Measurements from ENCODE around the gene RAB15.

Gene RAB15

DNA sequence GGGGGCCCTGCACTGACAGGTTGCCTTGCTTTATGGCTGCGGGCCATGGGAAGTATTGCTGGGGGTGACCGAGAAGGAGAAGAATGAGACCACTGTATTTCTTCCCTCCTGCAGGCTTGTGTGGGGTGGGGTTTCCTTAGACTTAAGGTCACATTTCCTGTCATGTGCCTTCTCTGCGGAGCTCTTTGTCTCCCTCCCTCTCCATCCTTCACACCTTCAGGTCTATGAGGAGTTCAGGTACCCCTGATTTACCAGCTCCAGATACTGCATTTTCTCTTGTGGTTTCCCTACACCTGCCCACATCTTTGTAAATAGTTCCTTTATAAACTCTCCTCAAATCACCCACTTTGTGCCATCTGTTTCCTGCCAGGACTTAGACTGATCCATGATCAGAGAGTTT lies 18.2 kb upstream of the RAB15 start:
- no peak for ATAC-seq
- peak; percentile 10 for DNase-seq

DNA sequence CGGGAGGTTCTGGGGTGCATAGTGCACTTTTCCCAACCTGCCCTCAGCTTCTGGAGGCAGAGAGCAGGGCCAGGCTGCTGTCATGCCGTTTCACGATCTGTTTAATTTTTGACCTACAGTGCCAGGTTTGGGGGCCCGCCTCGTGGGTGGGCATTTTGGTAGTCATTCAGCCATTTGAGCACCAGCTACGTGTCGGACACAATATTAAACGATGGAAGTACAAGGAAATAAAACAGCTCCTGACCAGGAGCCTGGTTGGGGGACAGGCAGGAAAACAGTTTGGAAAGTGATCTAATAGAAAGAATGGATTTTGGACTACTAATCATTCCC lies 15.3 kb upstream of the RAB15 start:
- DNase-seq = no peak
- no peak for ATAC-seq

DNA sequence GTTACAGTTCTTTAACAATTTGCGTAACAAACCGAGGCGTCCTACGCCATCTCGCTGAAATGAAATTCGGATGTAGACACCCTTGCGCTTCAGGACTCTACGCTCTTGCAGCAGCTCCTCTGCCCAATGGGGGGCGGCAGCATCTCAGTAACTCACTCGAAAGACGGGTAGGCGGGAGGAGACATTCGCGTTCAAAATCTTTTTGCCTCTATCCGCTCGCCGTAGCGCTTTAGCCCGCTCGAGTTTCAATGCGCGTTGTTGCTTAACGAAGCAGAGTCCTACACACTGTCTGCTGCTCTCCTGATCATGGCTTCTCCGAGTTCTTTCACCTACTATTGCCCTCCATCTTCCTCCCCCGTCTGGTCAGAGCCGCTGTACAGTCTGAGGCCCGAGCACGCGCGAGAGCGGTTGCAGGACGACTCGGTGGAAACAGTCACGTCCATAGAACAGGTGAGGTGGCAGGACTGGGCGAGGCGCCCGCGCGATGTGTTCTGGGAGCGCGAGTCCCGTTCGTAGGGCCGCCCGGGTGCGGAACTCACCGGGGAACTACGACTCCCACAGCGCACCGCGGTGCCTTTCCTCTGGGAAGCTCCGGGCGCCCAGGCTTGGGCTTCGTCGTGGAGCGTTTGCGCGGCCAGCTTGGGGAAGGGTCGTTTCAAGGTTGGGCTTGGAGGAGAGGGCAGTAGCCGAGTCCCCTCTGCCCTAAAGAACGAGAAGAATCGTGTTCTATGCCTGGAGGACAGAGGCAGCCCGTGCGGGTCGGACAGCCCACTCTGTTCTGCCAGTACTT lies 14.7 kb upstream of the RAB15 start, which contains the start of gene FNTB:
Gene FNTB (plus strand): TSS at position 248 of the 790 bp plus-strand sequence. CDS start 59 bp downstream, at position 307.
- DNase-seq (peak; percentile 94), ATAC-seq (peak; percentile 99)

DNA sequence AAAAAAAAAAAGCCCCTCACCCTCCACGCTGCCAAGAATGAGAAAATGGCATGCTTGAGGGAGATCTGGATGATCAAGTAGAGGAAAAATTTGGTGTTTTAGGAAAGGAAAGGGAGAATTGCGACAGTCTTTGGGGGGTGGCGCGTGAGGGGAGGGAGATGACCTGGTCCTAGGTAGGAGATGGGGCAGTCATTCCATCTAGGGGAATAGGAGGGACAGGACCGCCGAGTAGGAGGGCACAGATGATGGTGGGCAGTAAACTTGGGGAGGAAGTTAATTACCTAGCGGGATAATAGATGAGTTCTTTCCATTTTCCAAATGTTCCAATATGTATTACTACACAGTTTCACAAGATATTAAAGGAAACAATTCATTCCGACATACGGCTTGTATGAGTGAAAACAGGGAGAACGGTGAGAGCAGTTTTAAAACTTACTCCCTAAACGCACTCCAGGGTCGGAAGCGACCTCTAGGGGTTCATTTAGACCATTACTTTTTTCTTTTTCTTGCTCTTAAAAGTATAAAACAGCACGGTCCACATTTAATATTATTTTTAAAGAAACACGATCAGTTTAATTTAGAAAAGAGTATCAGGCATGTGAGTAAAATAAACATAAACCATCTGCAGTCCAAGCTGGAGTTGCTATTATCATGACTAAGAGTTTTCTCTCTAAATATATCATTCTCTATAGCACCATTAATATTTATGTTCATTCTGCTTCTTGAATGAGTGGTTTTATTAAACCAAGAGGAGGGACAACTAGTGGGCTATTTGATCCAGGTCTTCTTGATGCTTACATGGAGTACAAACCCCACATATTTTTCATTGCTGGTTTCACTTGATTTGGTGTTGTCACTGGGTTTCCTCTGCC lies 11.5 kb upstream of the RAB15 start:
- no peak for ATAC-seq
- DNase-seq = peak; percentile 29

DNA sequence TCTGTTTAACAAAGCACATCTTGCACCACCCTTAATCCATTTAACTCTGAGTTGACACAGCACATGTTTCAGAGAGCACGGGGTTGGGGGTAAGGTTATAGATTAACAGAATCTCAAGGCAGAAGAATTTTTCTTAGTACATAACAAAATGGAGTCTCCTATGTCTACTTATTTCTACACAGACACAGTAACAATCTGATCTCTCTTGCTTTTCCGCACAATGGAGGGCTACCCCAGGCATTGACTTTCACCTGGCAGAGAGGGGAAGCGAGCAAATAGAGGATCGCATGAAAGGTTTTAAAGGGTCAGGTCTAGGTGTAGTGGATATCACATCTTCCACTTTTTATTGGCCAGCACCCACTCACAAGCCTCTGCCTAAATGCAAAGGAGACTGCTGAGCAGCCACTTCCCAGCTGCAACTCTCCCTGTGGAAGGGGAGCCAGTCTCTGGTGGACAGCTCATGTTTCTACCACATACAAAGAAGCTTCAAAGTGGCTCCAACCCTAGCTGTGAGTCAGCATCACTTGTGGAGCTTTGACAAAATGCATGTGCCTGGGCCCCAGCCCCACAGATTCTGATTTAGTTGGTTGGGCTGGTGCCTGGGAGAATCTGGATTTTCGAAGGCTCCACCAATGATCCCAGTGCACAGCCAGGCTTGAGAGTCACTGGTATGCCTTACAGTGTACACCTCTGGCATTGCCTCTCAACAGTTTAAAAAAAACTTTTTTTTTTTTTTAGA lies 7.4 kb upstream of the RAB15 start:
- ATAC-seq = peak; percentile 42
- no peak for DNase-seq

DNA sequence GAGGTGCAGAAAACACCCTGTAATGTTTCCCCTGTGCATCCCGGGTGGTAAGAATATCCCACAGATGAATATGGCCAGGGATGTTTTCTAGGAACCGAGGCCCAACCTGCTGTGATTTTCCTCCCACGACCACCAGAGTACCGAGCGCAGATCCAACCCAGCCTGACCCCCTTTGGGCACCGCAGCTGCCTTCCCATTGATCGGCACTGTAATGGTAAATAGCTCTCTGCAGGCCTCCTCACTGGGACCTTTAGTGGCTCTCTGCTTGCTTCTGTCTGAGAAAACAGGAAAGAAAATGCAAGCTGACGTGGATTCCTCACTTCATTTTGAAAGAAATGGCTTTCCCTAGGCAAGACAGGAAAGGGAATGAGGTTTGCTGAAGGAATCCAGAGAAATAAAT lies 2.4 kb upstream of the RAB15 start:
- DNase-seq (no peak), ATAC-seq (no peak)

DNA sequence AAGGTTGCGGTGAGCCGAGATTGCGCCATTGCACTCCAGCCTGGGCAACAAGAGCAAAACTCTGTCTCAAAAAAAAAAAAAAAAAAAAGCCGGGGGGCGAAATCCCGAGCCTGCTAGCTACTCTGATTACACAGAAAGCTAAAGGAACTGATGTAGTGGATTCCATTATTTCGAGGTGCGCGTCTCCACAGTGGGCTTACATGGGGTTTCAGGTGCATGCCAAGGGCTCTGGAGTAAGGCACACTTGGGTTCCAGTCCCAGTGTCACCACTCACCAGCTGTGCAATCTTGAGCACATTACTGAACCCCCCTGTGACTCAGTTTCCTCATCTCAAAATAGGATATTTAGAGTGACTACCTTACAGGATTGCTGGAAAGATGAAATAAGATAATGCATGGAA lies 1.7 kb upstream of the RAB15 start:
- no peak for ATAC-seq
- no peak for DNase-seq

DNA sequence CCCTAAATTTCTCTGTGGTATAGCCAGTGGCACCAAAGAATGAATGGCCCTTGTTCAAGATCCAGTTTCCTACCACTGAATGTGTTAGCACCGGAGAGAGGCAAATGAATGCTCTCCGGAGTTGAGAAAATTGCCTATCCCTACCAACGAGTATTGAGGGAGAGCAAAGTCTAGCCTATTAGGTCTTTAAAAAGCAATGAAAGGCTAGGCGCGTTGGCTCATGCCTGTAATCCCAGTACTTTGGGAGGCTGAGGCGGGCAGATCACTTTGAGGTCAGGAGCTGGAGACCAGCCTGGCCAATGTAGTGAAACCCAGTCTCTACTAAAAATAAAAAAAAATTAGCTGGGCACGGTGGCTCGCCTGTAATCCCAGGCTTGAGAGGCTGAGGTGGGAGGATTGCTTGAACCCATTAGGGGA lies 898 bp upstream of the RAB15 start:
- DNase-seq (no peak), ATAC-seq (no peak)

DNA sequence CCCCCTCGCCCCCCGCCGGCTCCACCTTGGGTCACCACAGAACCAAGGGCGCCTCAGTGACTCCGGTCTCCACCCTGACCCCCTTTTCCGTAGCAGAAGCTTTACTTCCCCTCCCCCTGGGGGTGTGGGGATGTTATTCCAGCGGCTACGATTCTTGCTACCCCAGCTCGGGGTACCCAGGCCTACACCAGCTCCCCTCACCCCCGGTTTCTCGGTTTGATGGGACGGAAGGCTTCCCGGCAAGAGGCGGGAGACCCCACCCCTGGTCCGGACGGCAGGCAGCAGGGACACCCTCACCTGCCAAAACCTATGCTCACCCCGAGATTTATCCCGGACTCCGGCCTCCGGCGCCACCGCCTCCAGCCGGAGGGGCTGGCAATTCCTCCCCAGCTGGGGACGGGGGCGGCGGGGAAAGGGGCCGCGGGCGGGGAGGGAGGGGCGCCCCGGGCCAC lies 619 bp downstream of the RAB15 start:
- DNase-seq = no peak
- no peak for ATAC-seq

DNA sequence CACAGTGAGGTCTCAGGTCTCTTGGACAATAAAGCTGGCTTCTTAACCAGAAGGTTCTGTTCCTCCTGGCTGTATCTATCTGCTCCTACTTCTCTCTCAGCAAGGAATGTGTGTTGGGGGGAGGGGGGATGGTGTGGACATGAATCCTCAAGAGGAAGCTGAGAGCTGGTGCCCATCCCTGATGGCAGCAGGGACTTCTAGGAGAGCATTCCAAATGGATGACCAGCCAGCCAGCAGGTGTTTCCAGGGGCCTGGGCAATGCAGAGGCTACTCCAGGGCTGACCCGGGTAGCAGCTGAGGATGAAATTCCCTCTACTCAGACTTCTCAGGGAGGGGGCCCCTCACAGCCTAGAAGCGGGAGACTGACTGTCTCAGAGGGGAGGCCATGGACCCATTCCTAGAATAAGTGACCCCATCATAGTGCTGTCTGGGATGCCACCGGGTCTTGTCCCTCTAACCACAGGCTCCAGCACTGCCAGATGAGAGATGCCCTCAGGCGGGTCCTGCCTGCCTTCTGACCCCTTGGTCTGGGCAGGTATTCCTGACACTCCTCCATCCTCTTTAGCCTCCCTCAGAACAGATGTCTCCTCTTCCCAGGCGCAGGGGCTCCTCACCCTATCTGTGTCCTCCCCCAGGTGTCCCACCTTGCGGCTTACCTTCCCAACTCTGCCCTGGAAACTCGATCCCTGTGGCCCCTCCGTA lies 1.2 kb downstream of the RAB15 start:
- no peak for DNase-seq
- ATAC-seq = no peak

DNA sequence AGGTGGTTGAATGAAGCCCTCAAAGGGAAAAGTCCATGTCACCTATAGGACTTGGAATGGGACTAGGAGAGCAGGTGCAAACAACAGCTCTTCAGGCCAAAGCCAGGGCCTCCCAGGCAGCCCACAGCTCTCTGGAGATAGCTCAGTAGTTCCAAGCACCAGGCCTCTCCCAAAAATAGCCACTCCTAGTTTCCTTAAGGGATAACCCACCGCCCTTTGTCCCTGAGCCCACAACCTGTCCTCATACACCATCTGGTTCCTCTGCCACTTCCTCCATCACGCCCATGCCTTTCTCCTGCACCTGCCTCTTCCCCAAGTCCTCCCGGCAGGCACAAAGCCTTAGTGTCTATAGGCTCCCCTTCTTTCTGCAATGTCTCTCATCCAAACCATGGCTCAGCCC lies 2.1 kb downstream of the RAB15 start:
- ATAC-seq (no peak), DNase-seq (no peak)

DNA sequence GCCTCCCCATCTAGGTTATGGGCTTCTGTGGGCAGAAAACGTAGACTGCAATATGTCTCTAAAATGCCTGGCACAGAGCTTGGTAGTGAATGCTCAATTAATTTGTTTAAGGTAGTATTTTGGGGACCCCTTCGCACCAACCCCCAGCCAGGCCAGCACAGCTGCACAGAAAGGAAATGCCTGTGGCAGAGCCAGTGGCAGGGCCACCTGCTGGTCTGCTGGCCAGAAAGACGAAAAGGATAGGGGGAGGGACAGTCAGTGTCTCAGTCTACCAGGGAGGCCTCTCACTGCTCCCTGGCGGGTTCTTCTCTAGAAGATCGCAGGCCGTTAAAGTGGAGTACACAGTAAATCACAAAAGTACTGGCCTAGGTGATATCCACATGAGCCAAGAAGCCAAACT lies 3.5 kb downstream of the RAB15 start:
- DNase-seq (no peak), ATAC-seq (no peak)

DNA sequence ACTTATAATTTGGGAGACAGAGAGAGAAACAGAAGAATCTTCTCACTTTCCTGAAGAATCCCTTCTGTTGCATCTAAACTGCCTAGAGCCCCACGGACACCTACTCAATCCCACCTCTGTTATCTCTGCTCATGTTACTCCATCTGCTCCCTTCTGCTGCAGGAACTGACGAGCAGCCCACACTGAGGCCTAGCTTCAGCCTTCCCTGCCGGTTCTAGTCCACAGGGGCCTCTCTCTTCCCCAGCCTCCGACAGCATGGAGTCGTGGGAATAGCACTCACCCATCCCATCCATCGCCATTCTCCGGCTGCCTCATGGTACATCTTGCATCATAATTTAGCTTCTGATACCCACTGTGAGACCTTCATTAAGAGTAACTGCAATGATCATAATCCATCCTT lies 4.0 kb downstream of the RAB15 start:
- no peak for DNase-seq
- ATAC-seq = no peak

DNA sequence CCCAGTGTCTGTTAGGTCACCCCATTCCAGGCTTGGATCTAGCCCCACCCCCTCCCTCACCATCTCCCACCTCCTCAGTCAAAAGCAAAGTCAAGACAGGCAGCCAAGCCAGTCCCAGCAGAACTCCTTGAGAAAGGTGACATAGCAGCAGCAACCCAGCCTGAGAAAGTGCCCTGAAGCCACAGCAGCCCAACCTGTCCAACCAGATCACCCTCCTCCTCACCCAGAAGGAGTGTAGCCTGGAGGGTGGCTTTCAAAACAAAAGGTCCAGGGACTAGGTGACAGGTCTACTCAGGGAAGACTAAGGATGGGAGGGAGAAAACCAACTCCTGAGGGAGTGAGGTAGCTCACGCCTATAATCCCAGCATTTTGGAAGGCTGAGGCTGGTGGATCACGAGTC lies 5.2 kb downstream of the RAB15 start:
- no peak for ATAC-seq

DNA sequence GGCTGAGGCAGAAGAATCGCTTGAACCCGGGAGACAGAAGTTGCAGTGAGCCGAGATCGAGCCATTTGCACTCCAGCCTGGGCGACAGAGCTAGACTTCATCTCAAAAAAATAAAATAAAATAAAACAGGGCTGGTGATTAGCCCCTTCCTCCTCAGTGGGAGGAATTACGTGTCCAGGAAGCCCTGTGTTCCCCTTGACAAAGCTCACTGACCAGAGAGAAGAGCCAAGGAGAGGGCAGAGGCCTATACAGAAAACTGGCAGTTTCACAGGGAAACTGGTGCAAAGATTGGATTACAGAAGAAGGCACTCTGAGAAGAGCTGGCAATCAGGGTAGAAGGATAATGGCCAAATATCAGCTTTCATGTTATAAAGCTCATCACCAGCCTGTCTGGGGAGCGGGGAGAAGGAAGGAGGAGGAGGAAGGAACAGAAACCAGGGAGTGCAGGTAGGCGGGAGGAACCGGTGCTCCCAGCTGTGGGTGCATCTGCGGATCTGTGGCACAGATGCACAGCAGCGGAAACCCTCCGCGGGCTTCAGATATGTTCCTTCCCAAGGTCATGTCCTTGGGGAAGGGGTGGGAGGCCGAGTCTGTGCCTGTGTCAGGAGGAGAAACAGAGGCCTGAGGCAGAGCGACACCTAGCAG lies 6.7 kb downstream of the RAB15 start:
- ATAC-seq (no peak), DNase-seq (no peak)

More for the DNA sequence above, 5.2 kb downstream of the RAB15 start:
- DNase-seq = no peak

DNA sequence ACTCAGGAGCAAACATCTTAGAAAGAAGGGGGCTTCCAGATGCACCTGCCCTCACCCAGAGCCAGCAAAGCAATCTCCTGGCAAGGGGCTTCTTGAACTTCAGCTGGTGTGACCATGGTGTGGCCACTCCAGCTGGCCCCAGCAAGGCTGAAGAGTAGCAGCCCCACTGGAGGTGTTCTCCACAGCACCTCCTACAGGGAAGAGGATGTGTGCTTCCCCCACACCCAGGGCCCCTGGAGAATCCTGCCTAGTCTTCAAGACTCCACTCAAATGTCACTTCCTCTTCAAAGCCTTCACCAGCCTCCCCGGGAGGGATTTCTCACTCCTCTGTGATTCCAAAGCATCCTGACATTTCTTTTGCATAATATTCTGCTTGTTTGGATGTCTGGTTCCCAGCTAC lies 8.5 kb downstream of the RAB15 start:
- ATAC-seq (no peak), DNase-seq (no peak)

DNA sequence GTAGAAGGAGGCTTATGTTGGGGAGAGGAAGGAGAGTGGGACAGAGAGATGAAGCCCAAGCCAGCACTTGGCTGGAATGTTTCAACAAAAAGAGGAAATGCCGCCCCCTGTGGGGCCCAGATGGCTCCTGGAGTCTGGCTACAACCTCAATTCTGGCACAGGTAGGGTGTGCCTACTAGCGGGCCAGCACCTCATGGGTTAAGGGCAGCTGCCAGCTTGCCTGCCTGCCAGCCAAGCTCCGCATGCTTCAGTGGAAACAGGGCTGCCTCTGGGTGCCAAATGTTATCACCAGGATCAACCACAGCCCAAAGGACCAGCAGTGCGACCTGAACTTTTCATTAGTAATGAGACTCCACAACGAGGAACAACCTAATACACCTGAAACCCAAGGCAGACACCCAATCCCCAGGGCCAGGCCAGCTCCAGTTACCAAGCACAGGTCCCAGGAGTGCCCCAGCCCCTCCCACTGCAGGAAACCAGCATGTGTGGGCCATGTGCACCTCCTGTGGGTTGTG lies 11.3 kb downstream of the RAB15 start:
- no peak for DNase-seq
- no peak for ATAC-seq

DNA sequence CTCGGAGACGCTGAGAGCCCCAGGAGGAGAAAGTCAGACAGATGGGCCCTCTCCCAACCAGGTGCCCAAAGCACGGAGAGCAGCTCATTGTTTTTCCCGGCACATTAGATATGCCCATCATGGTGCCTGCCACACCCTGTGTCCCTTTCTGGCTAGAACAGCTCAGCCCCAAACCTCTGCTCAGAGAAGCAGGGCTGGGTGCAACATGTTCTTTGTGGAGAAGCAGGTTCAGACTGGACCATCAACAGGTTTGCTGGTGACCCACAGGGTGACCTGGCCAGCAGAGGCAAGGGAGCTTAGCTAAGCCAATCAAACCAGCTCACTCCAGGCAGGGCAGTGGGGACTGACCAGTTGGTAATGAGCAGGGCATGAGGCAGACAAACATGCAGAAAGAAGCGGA lies 13.4 kb downstream of the RAB15 start:
- ATAC-seq = no peak
- no peak for DNase-seq

DNA sequence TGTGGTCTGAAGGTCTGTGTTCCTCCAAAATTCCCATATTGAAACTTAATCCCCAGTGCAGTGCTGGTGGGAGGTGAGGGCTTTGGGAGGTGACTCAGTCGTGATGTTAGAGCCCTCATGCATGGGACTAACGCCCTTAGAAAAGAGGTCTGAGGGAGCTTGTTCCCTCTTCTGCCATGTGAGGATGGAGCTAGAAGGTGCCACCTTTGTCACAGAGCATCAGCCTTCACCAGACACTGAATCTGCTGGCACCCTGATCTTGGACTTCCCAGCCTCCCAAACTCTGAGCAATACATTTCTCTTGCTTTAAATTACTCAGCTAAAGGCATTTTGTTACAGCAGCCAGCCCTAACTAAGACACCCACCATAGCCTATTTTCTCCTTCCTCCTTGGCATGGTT lies 13.9 kb downstream of the RAB15 start:
- ATAC-seq = no peak
- DNase-seq = no peak

DNA sequence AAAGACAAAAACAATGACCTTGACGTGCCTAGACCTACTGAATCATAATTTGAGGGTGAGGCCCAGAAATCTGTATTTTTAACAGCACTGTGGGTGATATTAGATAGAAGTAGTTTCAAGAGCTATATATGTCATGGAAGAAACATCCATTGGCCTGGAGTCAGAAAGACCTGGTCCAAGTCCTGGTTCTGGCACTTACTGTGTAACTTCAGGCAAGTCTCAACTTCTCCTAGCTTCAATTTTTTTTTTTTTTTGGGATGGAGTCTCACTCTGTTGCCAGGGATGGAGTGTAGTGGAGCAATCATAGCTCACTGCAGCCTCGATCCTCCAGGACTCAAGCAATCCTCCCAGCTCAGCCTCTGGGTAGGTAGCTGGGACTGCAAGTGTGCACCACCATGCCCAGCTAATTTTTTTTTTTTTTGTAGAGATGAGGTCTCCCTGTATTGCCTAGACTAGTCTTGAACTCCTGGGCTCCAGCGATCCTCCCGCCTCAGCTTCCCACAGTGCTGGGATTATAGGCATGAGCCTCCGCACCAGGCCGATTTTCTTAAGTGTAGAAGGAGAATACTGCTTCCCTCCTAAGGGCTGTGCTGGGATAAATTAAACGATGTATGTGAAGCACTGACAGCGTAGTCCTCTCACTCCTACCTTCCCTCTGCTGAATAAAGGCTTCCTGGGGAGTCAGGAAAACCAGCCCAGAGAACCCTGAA lies 15.3 kb downstream of the RAB15 start:
- ATAC-seq = no peak
- no peak for DNase-seq

DNA sequence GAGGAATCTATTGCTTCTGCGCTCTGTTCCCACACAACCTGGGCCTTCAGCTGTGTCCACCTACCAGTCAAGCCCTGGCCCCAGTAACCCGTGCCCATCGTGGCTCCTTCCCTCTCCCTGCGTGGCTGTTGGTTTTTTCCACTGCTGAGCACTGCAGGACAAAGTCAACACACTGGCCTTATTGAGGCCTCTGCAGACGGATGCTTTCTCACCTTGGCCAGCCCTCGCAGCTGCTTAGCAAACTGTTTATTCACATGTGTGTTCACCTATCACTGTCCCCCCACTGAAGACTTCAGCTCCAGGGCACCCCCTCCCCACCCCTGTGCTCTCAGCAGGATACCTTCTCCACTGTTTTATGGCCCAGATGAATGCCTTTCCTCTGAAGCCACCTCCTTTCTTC lies 16.8 kb downstream of the RAB15 start:
- DNase-seq (no peak), ATAC-seq (no peak)

Data from stimulated activated naive CD8-positive, alpha-beta T cell treated with anti-CD3 and anti-CD28 coated beads, Interleukin-15, Interleukin-2, amounts not matched to agents 100 U/mL and 50 U/mL, for 24 hours (primary cell).